ENCODE measurements around the gene SMARCE1. TPM values are rescaled to one million over a fixed set of nuclear protein-coding genes. Genes with fewer than 3 reads are reported as not detected.

SMARCE1 gene
- total RNA-seq, 1 donor from 2014 or later: 195 TPM

GRCh38 chr17:40612599-40613244 lies 34.9 kb downstream of the SMARCE1 start:
- H3K9me3 Mint-ChIP-seq (ENCODE audit: low read depth): no peaks in the 10 kb centered on the region
- H3K27me3 Mint-ChIP-seq: peaks cover 28% of the 10 kb centered on the region
- H3K27ac Mint-ChIP-seq: no peak overlapping the region
- H3K36me3 Mint-ChIP-seq (ENCODE audit: insufficient read depth): no peaks in the 10 kb centered on the region
- no peak overlapping the region for H3K4me3 Mint-ChIP-seq (ENCODE audit: low read depth)
- peaks cover 2% of the 10 kb centered on the region for H3K4me1 Mint-ChIP-seq (ENCODE audit: low read depth)
- TF ChIP-seq, protein P1, sequence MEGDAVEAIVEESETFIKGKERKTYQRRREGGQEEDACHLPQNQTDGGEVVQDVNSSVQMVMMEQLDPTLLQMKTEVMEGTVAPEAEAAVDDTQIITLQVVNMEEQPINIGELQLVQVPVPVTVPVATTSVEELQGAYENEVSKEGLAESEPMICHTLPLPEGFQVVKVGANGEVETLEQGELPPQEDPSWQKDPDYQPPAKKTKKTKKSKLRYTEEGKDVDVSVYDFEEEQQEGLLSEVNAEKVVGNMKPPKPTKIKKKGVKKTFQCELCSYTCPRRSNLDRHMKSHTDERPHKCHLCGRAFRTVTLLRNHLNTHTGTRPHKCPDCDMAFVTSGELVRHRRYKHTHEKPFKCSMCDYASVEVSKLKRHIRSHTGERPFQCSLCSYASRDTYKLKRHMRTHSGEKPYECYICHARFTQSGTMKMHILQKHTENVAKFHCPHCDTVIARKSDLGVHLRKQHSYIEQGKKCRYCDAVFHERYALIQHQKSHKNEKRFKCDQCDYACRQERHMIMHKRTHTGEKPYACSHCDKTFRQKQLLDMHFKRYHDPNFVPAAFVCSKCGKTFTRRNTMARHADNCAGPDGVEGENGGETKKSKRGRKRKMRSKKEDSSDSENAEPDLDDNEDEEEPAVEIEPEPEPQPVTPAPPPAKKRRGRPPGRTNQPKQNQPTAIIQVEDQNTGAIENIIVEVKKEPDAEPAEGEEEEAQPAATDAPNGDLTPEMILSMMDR (IDR thresholded peaks at IDR 0.05; ENCODE audit: unreplicated experiment): no peak
- DNase-seq (ENCODE audit: low spot score, unreplicated experiment): no peak

- no peak for DNase-seq (ENCODE audit: low spot score, unreplicated experiment)
- Mint-ChIP-seq H3K4me3 (ENCODE audit: low read depth) (no peak overlapping the region), H3K9me3 (ENCODE audit: low read depth) (no peaks in the 10 kb centered on the region), H3K27me3 (peaks cover 26% of the 10 kb centered on the region), H3K36me3 (ENCODE audit: insufficient read depth) (no peaks in the 10 kb centered on the region), H3K4me1 (ENCODE audit: low read depth) (peaks cover 4% of the 10 kb centered on the region), H3K27ac (no peak overlapping the region)
- TF ChIP-seq, protein P1 (IDR thresholded peaks at IDR 0.05; ENCODE audit: unreplicated experiment): no peak
Measured at GRCh38 chr17:40611840-40612474, 35.7 kb downstream of the SMARCE1 start.

DNA sequence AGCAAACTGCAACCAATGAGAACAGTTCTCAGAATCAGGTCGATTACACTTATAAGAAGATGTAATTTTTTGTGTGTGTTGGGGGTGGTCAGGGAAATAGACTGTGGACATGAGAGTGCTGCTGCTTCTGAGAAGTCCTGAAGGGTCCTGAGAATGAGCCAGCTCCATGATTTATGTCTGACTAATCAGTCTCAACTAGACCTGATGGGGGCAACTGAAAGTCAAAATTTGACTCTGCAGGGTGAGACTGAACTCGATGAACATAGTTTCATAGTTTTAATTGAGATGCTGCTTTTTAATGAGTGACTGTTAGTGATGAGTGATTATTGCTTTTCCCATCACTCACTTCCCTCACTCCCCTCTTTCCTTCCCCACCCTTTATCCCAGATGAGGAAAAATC lies 37.3 kb downstream of the SMARCE1 start:
- Mint-ChIP-seq H3K9me3 (ENCODE audit: low read depth) (no peaks in the 10 kb centered on the region), H3K36me3 (ENCODE audit: insufficient read depth) (no peaks in the 10 kb centered on the region)
- DNase-seq (ENCODE audit: low spot score, unreplicated experiment): no peak

GRCh38 chr17:40608061-40608581 lies 39.5 kb downstream of the SMARCE1 start:
- Mint-ChIP-seq H3K9me3 (ENCODE audit: low read depth) (no peaks in the 10 kb centered on the region), H3K27ac (no peak overlapping the region), H3K36me3 (ENCODE audit: insufficient read depth) (no peaks in the 10 kb centered on the region), H3K4me1 (ENCODE audit: low read depth) (peaks cover 5% of the 10 kb centered on the region), H3K27me3 (peaks cover 9% of the 10 kb centered on the region), H3K4me3 (ENCODE audit: low read depth) (no peak overlapping the region)
- no peak for DNase-seq (ENCODE audit: low spot score, unreplicated experiment)
- TF ChIP-seq, protein P1 (IDR thresholded peaks at IDR 0.05; ENCODE audit: unreplicated experiment): no peak

More for the DNA sequence above, 37.3 kb downstream of the SMARCE1 start:
- Mint-ChIP-seq H3K4me3 (ENCODE audit: low read depth) (no peak overlapping the region), H3K4me1 (ENCODE audit: low read depth) (peaks cover 7% of the 10 kb centered on the region), H3K27ac (no peak overlapping the region), H3K27me3 (peaks cover 15% of the 10 kb centered on the region)
- TF ChIP-seq, protein P1 (IDR thresholded peaks at IDR 0.05; ENCODE audit: unreplicated experiment): no peak

GRCh38 chr17:40607641-40608040 lies 40.0 kb downstream of the SMARCE1 start:
- DNase-seq (ENCODE audit: low spot score, unreplicated experiment): no peak
- Mint-ChIP-seq H3K9me3 (ENCODE audit: low read depth) (no peaks in the 10 kb centered on the region), H3K27me3 (peaks cover 9% of the 10 kb centered on the region), H3K4me1 (ENCODE audit: low read depth) (peaks cover 5% of the 10 kb centered on the region), H3K36me3 (ENCODE audit: insufficient read depth) (no peaks in the 10 kb centered on the region), H3K27ac (no peak overlapping the region), H3K4me3 (ENCODE audit: low read depth) (no peak overlapping the region)
- TF ChIP-seq, protein P1 (IDR thresholded peaks at IDR 0.05; ENCODE audit: unreplicated experiment): no peak
